ENCODE results near the gene TSPAN9.

GRCh38 chr12:3148366-3149000 lies 71.3 kb downstream of the TSPAN9 start:
- no peak for TF ChIP-seq EZH2 (IDR thresholded peaks at IDR 0.05)
- no peak for TF ChIP-seq POLR2AphosphoS5 (IDR thresholded peaks at IDR 0.05; ENCODE audit: borderline replicate concordance, low read depth, low read length)
- no peak for TF ChIP-seq FOXP2 (optimal IDR thresholded peaks at IDR 0.05; ENCODE audit: control extremely low read depth, extremely low read length, insufficient read depth)

All from SK-N-MC (cell line).